ENCODE results near the gene BUD23. TPM values are rescaled to one million over a fixed set of nuclear protein-coding genes. Genes with fewer than 3 reads are reported as not detected.

The BUD23 gene
- total and polyA plus RNA-seq, 3 donors from 2014 or later = 231 to 252 (median 241) TPM

GRCh38 chr7:73700069-73700423, 16.6 kb downstream of the BUD23 start:
- H3K27me3 ChIP-seq = no peaks in the 10 kb centered on the region
- H3K4me3 ChIP-seq = no peak overlapping the region
- intact Hi-C loops (cut with DNase I; ENCODE audit: low total_unique reads) = no loop called here
- 88 to 89% methylated on average over 3 to 14 of the region's 14 CpGs for WGBS, 2 donors
- H3K27ac ChIP-seq = no peak overlapping the region
- H3K9me3 ChIP-seq = no peaks in the 10 kb centered on the region
- H3K36me3 ChIP-seq (ENCODE audit: low read depth, missing control alignments) = no peaks in the 10 kb centered on the region
- DNase-seq = no peak
- TF ChIP-seq POLR2A (IDR thresholded peaks at IDR 0.05) = no peak
- TF ChIP-seq CTCF (IDR thresholded peaks at IDR 0.05) = no peak
- H3K4me1 ChIP-seq = peaks cover 5% of the 10 kb centered on the region

- H3K27me3 ChIP-seq = no peaks in the 10 kb centered on the region
- intact Hi-C loops (cut with DNase I; ENCODE audit: low total_unique reads) = no loop called here
- no peak for TF ChIP-seq POLR2A (IDR thresholded peaks at IDR 0.05)
Measured at GRCh38 chr7:73700581-73701134, 17.3 kb downstream of the BUD23 start.

GRCh38 chr7:73701357-73701995, 18.1 kb downstream of the BUD23 start:
- H3K27ac ChIP-seq = no peak overlapping the region
- TF ChIP-seq POLR2A (IDR thresholded peaks at IDR 0.05) (no peak), CTCF (IDR thresholded peaks at IDR 0.05) (peak; percentile 24 to 61 (median 42))
- WGBS, 2 donors = 74 to 78% methylated on average over 13 of the region's 13 CpGs
- H3K4me3 ChIP-seq = no peak overlapping the region
- DNase-seq = peak; percentile 70
- H3K9me3 ChIP-seq = no peaks in the 10 kb centered on the region
- intact Hi-C loops (cut with DNase I; ENCODE audit: low total_unique reads) = no loop called here
- H3K4me1 ChIP-seq = peaks cover 5% of the 10 kb centered on the region
- no peaks in the 10 kb centered on the region for H3K36me3 ChIP-seq (ENCODE audit: low read depth, missing control alignments)
- no peaks in the 10 kb centered on the region for H3K27me3 ChIP-seq

More at GRCh38 chr7:73700581-73701134, 17.3 kb downstream of the BUD23 start:
- no peak for DNase-seq
- Histone ChIP-seq H3K36me3 (ENCODE audit: low read depth, missing control alignments) (no peaks in the 10 kb centered on the region), H3K27ac (no peak overlapping the region), H3K4me1 (peaks cover 5% of the 10 kb centered on the region), H3K9me3 (no peaks in the 10 kb centered on the region), H3K4me3 (no peak overlapping the region)
- 83 to 87% methylated on average over 14 to 15 of the region's 15 CpGs for WGBS, 2 donors

GRCh38 chr7:73702226-73702625, 18.8 kb downstream of the BUD23 start:
- no peaks in the 10 kb centered on the region for H3K9me3 ChIP-seq
- H3K27me3 ChIP-seq = no peaks in the 10 kb centered on the region
- no peaks in the 10 kb centered on the region for H3K36me3 ChIP-seq (ENCODE audit: low read depth, missing control alignments)
- no peak overlapping the region for H3K4me3 ChIP-seq
- intact Hi-C loops (cut with DNase I; ENCODE audit: low total_unique reads) = no loop called here
- peaks cover 10% of the 10 kb centered on the region for H3K4me1 ChIP-seq
- 77 to 85% methylated on average over 7 to 8 of the region's 8 CpGs for WGBS, 2 donors
- no peak for DNase-seq
- TF ChIP-seq CTCF (IDR thresholded peaks at IDR 0.05) (no peak), POLR2A (IDR thresholded peaks at IDR 0.05) (no peak)
- H3K27ac ChIP-seq = no peak overlapping the region

- 92 to 94% methylated on average over 12 to 18 of the region's 18 CpGs for WGBS, 2 donors
- TF ChIP-seq CTCF (IDR thresholded peaks at IDR 0.05) (no peak), POLR2A (IDR thresholded peaks at IDR 0.05) (no peak)
- intact Hi-C loops (cut with DNase I; ENCODE audit: low total_unique reads) = no loop called here
- Histone ChIP-seq H3K4me3 (no peak overlapping the region), H3K4me1 (peaks cover 10% of the 10 kb centered on the region), H3K36me3 (ENCODE audit: low read depth, missing control alignments) (no peaks in the 10 kb centered on the region), H3K9me3 (no peaks in the 10 kb centered on the region), H3K27ac (no peak overlapping the region), H3K27me3 (no peaks in the 10 kb centered on the region)
- DNase-seq = no peak
Measured at GRCh38 chr7:73702665-73703064, 19.3 kb downstream of the BUD23 start.
